Ecto neural progenitor cell (in vitro differentiated cells): ENCODE data around the gene DDAH1.

ENCODE experiments used
- DNase-seq: peaks from one replicate; pipeline ENCODE4 v3.0.0-alpha.2; 2018; ENCODE audit warnings: low spot score

The DDAH1 gene

DNA sequence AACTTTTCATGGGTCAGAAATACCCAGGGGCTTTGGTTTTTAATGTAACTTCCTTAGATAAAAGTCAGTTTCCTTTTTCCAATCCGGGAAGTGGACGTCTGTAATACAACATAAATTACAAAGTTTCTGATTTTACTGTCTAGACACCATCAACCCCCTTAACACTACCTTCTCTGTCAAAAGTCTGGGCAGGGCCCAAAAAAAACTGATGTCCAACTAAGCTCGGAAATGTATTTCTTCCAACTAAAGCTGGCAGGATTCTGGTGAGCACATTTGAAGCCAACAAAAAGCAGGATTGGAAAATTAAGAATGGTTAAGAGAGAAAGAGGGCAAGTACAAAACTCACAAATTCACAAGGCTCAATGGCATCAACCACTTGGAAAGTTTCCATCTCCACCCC, 24.3 kb downstream of the DDAH1 start:
- no peak for DNase-seq

DNA sequence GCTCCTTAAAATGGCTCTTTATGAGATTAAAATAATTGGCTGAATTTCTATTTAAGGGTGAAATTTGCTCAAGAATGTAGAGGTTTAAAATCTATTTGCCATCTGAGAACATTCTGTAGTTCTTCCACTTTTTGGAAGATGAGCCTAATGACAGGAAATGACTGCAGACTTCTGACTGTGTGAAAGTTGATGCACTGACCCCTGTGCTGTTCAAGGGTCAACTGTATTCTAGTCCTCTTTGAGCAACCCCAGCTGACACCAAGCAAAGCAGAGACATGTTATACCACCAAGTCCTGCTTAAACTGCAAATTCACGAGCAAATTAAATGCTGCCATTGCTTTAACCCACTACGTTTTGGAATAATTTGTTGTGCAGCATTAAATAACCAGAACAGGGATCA, 26.6 kb downstream of the DDAH1 start:
- no peak for DNase-seq

DNA sequence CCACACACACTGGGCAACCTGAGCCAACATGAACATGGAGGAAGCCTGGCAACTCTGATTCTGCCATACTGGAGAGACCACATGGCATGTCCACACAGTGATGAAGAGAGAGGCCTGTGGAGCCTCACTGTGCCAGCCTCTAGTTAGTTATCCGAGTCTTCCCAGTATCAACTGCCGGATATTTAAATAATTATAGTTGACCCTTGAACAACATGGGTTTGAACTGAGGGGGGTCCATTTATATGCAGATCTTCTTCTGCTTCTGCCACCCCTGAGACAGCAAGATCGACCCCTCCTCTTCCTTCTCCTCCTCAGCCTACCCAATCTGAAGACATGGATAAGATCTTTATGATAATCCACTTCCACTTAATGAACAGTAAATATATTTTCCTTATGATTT, 27.8 kb downstream of the DDAH1 start:
- no peak for DNase-seq

DNA sequence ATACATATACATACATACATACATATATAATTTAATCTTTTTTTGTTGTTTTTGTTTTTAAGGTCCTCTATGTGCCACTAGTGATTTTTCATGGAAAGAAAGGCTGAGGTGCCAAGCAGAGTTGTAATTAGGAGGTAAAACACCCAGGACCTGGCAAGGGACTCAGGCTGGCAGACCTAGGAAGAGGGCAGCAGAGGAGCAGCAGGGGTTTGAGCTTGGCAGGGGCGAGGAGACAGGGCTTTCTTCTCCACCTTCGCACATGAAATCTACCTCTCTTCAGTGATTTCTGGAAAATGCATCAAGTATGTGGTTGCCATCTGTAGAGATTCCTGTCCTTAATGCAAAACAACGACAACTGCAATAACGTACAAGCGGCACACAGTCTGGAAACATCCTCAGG, 31.9 kb downstream of the DDAH1 start:
- DNase-seq, result no peak

DNA sequence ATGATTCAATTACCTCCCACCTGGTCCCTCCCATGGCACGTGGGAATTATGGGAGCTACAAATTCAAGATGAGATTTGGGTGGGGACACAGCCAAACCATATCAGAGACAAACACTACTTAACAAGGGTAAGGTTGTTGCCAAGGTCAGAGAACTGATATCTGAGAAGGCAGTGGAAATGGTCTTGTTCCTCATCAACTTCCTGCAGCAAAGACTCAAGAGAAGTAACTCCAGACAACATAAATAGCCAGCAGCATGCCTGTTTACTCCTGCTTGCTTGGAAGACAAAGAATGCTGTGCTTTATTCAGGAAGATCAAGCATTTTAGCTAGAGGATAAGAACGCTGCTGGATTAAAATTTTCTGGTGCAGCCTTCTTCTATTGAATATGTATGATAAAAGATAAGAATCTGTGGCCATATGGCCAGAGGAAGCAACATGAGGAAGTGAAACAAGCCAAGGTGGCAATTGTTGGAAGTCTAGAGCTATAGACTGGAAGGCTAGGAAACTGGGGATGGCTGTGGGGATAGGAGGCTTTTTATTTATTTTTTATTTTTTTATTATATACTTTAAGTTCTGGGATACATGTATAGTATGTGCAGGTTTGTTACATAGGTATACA, 36.4 kb downstream of the DDAH1 start:
- DNase-seq, result no peak

DNA sequence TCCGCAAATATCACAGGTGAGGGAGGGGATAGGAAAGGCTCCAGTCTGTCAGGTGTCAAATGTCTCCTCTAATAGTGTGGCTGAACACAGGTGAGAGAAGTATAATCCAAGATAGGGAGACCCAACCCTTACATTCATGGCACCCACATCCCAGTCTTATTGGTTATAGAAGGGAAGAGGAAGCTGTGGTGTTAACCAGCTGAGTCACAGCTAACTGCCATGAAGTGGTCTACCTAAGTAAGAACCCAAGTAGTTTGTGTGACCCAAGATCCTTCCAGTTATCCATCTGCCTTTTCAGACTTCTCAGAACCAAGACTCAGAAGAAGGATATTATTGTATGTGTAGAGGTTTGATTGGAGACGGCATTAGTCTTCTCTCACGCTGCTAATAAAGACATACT, 37.1 kb downstream of the DDAH1 start:
- no peak for DNase-seq

DNA sequence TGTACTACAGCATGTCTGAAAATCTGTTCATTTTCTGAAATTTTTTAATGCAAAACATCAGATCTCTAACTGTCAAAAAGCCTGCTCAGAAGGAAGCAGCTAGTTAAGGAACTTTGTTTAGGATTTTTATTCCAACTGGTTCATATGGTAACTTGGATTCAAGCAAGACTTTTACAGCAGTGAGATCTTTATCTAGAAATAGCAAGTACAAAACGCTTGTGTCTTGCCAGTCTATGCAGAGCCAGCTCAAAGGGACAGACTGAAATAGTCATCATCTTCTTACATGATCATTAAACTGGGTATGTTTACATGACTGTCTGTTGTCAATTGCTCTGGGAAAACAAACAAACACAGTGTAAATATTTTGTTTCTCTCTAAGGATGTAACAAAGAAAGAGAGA, 37.6 kb downstream of the DDAH1 start:
- DNase-seq, result no peak

DNA sequence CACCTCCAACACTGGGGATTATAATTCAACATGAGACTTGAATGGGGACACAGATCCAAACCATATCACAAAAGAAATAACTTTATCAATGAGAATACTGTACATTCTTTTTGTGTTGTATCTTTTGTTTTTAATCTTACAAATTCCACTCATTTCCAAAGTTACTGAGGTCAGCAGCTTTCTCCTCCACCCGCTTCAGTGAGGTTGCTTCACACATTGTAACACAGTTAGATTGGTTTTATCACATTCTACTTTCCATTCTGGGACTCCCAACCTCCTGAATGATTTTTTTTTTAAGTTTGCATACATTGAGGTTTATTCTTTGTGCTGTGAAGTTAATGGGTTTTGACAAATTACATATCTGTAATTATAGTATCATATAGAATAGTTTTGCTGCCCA, 43.8 kb downstream of the DDAH1 start:
- no peak for DNase-seq

DNA sequence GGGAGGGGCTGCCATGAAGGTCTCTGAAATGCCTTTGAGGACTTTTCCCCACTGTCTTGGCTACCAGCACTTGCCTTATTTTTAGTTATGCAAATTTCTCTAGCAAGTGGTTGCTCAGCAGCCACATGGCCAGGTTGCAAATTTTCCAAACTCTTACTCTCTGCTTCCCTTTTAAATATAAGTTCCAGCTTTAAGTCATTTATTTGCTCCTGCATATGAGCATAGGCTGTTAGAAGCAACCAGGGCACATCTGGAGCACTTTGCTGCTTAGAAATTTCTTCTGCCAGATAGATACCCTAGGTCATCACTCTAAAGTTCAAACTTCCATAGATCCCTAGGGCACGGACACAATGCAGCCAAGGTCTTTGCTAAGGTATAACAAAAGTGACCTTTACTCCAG, 44.8 kb downstream of the DDAH1 start:
- DNase-seq, result no peak

DNA sequence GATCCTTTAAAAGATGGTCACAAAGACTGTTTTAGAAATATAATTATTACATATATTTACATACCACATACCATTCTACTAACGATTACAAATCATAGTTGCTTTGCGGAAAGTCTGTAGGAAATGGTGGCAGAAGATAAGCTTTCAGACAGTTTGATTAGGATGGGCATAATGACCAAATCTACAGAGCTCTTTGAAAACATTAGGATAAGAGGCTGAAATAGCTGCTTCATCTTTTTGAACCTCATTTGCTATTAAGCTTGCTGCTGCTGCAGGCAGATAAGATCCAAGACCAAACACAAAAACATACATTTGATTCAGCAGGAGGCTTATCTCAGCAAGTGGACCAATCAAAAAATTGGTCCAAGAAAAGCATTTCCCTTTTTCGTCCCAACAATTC, 47.1 kb downstream of the DDAH1 start:
- DNase-seq, result no peak

DNA sequence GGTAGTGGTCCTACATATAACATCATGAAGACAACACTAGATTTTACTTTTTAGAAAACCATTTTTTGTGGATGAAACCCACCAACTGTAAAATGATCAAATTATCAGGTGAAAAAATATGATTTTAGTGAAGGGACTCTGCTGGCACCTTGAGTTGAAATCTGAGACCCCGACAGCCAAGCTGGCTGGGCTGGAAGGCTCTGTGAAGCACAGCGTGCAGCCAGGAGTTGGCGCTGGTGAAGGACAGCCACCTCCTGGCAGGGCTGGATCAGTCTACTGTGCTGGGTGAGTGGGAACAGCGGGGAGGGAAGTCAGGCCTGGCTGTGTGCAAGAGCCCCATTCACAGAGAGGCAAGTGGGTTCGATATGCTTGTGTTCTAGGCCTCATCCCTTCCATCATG, 47.9 kb downstream of the DDAH1 start:
- DNase-seq, result no peak

DNA sequence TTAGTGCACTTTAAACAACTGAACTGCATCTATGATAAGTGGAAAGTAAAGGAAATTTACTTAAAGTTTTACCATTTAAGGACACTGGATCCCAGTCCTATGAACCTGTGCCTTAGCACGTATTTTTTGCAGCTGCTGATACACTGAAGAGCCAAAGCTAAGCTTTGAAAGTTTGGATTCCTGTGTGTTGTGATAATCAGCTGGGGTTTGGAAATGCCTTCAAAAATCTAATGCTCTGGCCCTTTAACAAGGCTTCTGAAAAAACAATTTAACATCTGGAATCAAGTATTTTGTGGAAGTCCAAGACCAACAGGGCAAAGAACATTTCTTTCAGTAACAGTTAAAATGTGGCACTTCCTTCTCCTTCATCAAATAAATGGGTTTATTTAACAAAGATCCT, 51.8 kb downstream of the DDAH1 start:
- DNase-seq, result no peak

DNA sequence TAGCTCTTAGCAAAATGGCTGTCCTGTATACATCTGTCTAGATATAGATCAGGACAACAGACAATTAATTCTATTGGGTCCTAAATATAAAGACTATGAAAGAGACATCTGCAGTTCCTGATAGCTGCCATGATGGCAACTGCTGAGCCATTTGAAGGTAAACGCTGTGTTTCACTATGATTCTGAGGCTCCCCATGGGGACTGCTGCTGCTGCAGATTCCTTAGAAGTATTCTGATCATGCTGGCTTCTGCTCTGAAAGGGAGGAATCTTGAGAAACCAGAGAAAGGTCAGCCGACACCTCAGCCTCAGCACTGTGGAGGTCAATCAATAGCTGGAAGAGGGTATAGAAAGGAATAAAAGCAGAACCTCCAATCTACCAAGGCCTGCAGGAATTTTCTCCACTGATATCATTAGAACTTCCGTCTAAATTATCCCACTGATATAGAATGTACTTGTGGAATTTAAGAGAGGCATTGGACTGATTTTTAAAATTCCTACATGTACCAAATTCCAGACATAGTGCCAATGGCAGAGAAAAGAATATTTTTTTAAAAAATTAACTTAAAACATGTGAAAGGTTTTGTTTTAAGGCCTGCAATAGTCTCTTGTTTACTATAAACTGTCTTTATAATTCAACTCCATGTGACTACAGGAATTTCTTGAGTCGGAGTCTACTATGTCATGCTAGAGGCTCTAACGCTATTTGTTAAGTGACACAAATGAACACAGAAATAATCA, 53.2 kb downstream of the DDAH1 start:
- DNase-seq, result no peak

DNA sequence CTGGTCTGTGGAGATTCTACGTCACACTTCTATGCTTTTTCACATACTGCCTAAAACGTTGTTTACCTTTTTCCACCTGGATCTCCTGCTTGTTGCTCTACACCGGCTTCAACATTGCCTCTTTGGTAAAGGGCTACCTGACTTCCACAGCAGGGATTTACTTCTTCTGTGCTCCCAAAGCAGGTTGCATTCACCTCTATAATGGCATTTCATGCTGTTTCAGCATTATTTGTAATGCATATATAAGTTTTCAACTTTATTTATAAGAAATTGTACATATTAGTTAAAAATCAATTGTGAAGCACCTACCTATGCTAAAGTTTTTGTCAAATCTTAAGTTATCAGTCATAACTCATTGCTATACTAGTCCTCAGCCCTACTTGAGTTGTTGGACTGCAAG, 55.4 kb downstream of the DDAH1 start:
- DNase-seq, result no peak

DNA sequence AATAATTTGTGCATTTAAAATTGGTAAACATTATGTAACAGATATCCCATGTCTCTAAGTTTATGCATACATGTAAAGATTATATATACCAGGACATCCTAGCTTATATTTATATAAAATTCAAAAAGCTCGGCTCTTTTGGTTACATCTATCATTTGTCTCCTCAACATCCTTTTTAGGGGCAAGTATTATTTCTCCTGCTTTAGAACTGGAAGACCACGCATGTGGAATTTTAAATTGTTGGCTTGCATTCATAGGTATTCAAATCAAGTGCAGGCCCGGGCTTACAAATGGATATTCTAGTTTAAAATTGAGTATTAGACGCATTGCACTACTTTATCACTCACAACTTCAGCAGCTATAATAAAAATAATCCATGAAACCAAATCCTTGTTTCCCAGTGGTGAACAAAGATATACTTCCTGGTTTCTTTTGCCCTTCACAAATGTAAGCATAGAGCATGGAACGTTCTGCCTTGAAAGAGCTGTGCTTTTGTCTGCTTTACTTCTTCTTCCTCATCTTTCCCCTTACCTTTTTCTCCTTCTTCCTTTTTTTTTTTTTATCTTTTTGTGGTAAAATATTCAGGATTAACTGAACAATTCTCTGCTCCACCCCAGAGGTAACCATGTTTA, 57.1 kb downstream of the DDAH1 start:
- no peak for DNase-seq

DNA sequence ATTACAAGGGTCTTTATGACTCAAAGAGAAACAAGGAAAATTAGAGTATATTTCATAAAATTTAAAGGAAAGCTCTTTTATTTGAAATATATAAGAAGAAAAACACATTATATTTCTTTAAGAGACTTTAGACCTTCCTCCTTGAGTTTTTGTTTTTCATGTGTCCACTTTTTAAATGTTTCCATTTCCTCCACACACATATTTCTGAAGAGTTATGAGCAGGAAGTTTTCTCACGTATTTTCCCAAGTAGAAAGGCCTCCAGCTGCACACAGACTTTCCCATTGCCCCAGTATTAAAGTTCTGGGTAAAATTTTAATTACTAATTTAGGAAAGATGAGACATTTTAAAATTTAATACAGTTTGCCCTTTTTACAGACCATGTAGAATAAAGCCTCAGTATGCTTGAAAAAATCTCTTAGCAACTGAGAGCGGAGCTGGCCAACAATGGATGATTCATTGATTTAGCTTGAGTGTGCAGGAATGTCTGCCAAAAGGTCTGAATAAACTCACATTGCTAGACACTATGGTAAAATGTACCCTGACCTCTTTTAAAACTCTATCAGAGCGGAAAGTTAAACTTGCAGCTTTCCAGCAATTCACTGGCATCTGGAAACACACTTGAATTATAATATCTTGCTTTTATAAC, 57.9 kb downstream of the DDAH1 start:
- DNase-seq, result no peak

DNA sequence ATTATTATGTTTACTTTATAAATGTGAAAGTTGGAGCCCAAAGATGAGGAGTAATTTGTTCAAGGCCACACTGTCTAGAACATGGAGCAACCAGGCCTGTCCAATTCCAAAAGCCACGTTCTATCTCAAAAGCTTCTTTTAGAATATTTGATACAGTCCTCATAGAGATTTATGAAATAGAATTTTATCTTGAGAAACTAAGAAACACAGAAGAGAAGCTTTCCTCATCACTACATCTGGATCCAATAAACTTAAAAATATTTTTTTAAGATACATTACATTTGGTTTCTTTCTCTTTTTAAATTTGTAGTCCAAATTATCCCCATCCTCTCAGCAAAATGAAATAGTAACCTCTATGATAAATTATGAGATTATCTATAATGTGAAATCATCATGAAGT, 58.9 kb downstream of the DDAH1 start:
- DNase-seq, result no peak

DNA sequence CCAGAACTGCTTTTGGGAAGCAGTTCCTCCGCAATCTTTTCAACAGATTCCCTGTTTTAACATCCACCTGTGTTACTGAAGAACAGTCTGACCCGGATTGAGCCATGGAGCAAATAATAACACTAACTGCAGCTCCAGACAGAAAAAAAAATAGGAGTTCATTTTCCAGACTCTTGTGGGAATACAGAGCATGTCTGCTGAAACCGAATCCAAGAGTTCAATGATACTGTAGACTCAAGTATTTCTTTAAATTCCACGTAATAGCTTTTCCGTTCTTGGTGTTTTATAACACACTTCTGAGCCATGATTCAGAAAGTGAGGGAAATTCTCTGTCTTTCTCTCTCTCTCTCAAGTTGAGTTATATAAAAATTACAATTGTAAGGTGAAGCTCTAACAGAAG, 60.6 kb downstream of the DDAH1 start:
- DNase-seq, result no peak

DNA sequence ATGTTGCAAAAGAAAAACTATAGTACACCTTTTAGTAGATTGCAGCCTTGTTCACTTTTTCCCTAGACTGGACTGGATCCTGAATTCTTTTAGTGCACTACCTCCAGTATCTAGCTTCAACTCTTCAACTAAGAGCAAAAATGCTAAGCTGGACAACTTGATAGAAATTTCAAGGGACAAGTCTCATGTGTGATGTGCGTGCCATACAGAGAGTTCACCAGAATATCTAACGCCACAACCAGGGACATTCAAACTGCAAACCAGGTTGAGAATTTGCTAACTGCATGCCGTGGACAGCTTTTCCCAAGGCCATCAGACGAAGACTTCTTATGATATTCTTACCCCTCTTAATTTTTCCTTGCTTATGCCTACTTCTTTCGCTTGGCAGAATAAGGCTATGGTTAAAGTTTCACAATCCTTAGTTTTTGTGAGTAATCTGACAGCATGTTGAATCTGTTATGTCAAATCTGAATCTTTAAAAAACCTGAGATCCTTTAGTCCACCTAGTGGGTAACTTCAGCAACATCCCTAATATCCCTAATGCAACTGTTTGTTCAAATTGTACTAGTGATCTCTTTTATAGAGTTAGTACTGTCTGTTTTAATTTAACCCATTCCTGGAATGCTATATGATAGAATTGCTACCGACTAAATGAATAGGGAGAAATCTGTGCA, 66.4 kb downstream of the DDAH1 start:
- DNase-seq, result no peak

DNA sequence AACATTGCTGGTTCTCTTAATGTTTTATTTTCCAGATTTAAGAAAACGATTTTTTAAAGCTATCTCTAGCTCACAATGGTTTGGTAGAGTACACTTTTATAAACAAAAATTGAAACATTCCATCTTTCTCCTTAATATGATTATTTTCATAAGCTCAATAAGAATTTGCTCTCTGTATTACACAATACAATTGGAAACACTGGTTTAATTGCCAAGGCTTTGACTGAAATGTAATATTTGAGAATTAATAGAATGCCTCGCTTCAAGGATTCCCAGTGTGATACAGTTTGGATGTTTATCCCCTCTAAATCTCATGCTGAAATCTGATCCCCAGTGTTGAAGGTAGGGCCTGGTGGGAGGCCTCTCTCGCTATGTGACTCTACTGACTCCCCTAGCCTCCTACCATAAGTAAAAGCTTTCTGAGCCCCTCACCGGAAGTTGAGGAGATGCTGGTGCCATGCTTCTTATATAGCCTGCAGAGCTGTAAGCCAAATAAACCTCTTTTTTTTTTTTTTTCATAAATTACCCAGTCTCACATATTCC, 67.4 kb downstream of the DDAH1 start:
- DNase-seq, result no peak

DNA sequence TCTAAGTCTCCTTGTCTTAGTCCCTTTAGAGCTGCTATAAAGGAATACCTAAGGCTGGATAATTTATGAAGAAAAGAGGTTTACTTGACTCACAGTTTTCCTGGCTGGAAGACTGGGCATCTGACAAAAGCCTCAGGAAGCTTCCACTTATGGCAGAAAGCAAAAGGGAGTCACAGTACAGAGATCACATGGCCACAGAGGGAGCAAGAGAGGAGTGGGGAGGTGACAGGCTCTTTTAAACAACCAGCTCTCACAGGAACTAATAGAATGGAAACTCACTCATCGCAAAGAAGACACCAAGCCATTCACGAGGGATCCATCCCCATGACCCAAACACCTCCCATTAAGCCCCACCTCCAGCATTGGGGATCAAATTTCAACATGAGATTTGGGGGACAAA, 68.8 kb downstream of the DDAH1 start:
- DNase-seq, result no peak

DNA sequence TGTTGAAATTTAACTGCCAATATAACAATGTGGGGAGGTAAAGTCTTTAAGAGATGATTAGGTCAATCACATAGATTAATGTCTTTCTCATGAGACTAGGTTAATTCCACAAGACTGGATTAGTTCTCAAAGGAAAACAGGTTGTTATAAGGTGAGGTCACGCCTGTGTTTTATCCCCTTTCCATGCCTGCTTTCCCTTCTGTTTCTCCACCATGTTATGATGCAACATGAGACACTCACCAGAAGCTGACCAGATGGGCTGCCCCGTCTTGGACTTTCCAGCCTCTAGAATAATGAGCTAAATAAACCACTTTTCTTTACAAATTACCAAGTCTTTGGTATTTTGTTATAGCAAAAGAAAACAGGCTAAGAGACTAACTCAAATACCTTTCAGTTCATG, 70.8 kb downstream of the DDAH1 start:
- DNase-seq, result no peak
